HepG2 (cell line): ENCODE data around the gene ZNF280A. TPM values are rescaled to one million over a fixed set of nuclear protein-coding genes. Genes with fewer than 3 reads are reported as not detected.

ENCODE experiments used
- DRAP1 ChIP-seq: IDR thresholded peaks from 2 replicates; pipeline ENCODE4 v1.6.1; 2016; ENCODE audit warnings: missing genetic modification reagents, missing compliant biosample characterization
- HOXA3 ChIP-seq: sonication (generic); formaldehyde crosslinking; IDR thresholded peaks from 2 replicates; pipeline ENCODE4 v1.5.0; 2020; ENCODE audit warnings: missing genetic modification reagents
- MLX ChIP-seq: IDR thresholded peaks from 2 replicates; pipeline ENCODE4 v1.6.1; 2016
- MXD4 ChIP-seq: IDR thresholded peaks from 2 replicates; pipeline ENCODE4 v1.6.1; 2016; ENCODE audit warnings: mild to moderate bottlenecking, missing biosample characterization, missing genetic modification reagents
- NFYC ChIP-seq: IDR thresholded peaks from 2 replicates; pipeline ENCODE4 v1.6.1; 2016; ENCODE audit warnings: missing genetic modification reagents, missing compliant biosample characterization
- PRPF4 ChIP-seq: fragments of 200-400 bp; formaldehyde crosslinking; IDR thresholded peaks from 2 replicates; pipeline ENCODE4 v1.6.1; 2016; ENCODE audit warnings: low read length, low read depth; ENCODE audit not compliant: poor library complexity, severe bottlenecking
- THAP9 ChIP-seq: sonication (generic); formaldehyde crosslinking; IDR thresholded peaks from 2 replicates; pipeline ENCODE4; 2020; ENCODE audit warnings: missing genetic modification reagents, mild to moderate bottlenecking, borderline replicate concordance
- THRA ChIP-seq: sonication (generic); formaldehyde crosslinking; IDR thresholded peaks from 2 replicates; pipeline ENCODE4 v1.4.0; 2020; ENCODE audit warnings: missing genetic modification reagents, borderline replicate concordance
- ZFY ChIP-seq: sonication (generic); formaldehyde crosslinking; IDR thresholded peaks from 2 replicates; pipeline ENCODE4 v1.4.0; 2020; ENCODE audit warnings: missing genetic modification reagents
- ZMAT5 ChIP-seq: sonication (generic); formaldehyde crosslinking; IDR thresholded peaks from 2 replicates; pipeline ENCODE4 v1.5.0; 2020; ENCODE audit warnings: mild to moderate bottlenecking, low read depth, missing genetic modification reagents, borderline replicate concordance
- ZNF335 ChIP-seq: sonication (generic); formaldehyde crosslinking; IDR thresholded peaks from 2 replicates; pipeline ENCODE4 v1.4.0; 2020; ENCODE audit warnings: missing genetic modification reagents
- ZNF34 ChIP-seq: sonication (generic); formaldehyde crosslinking; IDR thresholded peaks from 2 replicates; pipeline ENCODE4 v1.4.0; 2020; ENCODE audit warnings: mild to moderate bottlenecking, missing genetic modification reagents, borderline replicate concordance
- ZNF383 ChIP-seq: sonication (generic); formaldehyde crosslinking; IDR thresholded peaks from 2 replicates; pipeline ENCODE4 v1.4.0; 2020; ENCODE audit warnings: missing genetic modification reagents, mild to moderate bottlenecking, borderline replicate concordance
- ZNF510 ChIP-seq: sonication (generic); formaldehyde crosslinking; IDR thresholded peaks from 2 replicates; pipeline ENCODE4 v1.4.0; 2020; ENCODE audit warnings: low read depth, mild to moderate bottlenecking, missing genetic modification reagents
- ZNF562 ChIP-seq: sonication (generic); formaldehyde crosslinking; IDR thresholded peaks from 2 replicates; pipeline ENCODE4 v1.8.0; 2022; ENCODE audit warnings: missing genetic modification reagents, borderline replicate concordance
- ZNF572 ChIP-seq: sonication (generic); formaldehyde crosslinking; IDR thresholded peaks from 2 replicates; pipeline ENCODE4 v1.5.1; 2020; ENCODE audit warnings: mild to moderate bottlenecking, missing genetic modification reagents
- ZNF75D ChIP-seq: sonication (generic); formaldehyde crosslinking; IDR thresholded peaks from 2 replicates; pipeline ENCODE4 v1.8.1; 2023; ENCODE audit warnings: missing genetic modification reagents, mild to moderate bottlenecking, borderline replicate concordance
- ZNF777 ChIP-seq: sonication (generic); formaldehyde crosslinking; IDR thresholded peaks from 2 replicates; pipeline ENCODE4 v1.4.0; 2020; ENCODE audit warnings: missing genetic modification reagents
- polyA plus RNA-seq, 8 experiments: library from polyadenylated mRNA; depleted of rRNA in 3 of 8; stranded (reverse) in 7 of 8; unstranded in 1 of 8; fragments of >200 nt; fragmentation: Illumina TruSeq in 4 of 8; extraction: Trizol in 4 of 8; gene quantifications; 2 replicates each; pipeline versions ENCODE4 v1.2.1 to v1.2.3, GENCODE V29; 2011 to 2016; ENCODE audit warnings: low read depth in 4 of 8, missing spikeins in 1 of 8, mixed read lengths in 1 of 8; ENCODE audit not compliant: insufficient read depth in 1 of 8
- total RNA-seq, 5 experiments: library from RNA; depleted of rRNA; stranded (reverse); fragments of >200 nt; fragmentation: Illumina TruSeq; extraction: Trizol; gene quantifications; 2 replicates each; pipeline ENCODE4 v1.2.3, GENCODE V29; 2016; ENCODE audit warnings: low read depth in 1 of 5
- TF ChIP-seq, protein P1 (sequence below): sonication (generic); formaldehyde crosslinking; IDR thresholded peaks from 2 replicates; pipeline ENCODE4 v1.4.0; 2020; ENCODE audit warnings: mild to moderate bottlenecking, missing genetic modification reagents

Gene ZNF280A
- total and polyA plus RNA-seq, 2 of the 13 experiments (the other 11 are each of a cell fraction or from before 2014, with no cell fraction given), result 1.4 to 2.9 TPM

DNA sequence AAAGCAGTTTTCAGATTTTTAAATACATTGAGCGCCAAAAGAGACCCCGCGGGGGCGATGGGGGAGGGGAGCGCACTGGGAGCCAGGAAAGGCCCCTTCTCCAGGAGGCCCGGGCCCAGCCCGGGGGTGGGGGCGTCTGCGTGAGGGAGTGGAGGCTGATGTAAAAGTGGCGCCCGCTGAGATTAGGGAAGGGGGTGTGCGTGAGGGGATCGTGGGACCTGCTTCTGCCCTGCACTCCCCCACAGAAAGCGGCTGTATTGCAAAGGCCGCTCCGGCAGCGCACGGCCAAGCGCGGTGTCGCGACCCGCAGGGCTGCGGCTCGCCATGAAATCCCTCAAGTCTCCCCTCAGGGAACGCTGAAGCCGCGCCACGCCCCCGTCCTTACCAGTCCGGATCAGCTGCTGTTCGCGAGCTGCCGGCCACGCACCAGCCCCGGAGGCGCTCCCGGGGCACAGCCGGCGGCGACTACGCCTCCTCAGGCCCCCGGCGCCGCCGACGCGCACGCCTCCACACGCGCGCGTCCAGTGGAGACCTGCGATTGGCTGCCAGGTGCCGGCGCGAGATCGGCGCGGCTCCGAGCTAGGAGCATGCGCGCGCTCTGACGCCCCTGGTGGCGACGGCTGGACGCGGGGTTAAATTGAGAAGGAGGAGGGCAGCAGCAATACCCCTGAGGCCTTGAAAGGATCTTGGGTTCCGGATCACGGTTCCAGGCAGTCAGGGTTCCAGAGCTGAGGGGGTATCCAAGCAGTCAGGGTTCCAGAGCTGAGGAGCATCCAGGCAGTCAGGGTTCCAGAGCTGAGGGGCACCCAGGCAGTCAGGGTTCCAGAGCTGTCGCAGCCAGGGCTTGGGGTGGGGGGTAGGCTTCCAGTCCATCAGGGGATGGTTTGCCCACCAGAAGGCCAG, 11.5 kb downstream of the ZNF280A start, which contains the start of gene ZNF280B (continued):
- TF ChIP-seq HOXA3 (CRISPR knock-in tag) (peak; percentile 85), ZNF383 (no peak), ZFY (CRISPR knock-in tag) (peak; percentile 86), THRA (no peak), MXD4 (CRISPR knock-in tag) (peak; percentile 84), ZNF777 (CRISPR knock-in tag) (no peak), DRAP1 (peak; percentile 63; the same call in 1 of the 2 replicates), PRPF4 (no peak), ZNF75D (no peak), ZNF510 (CRISPR knock-in tag) (no peak), ZNF562 (CRISPR knock-in tag) (no peak), MLX (CRISPR knock-in tag) (0 out of 2 replicates have a peak, but pooled peaks have one; percentile 52), ZNF572 (CRISPR knock-in tag) (0 out of 2 replicates have a peak, but pooled peaks have one; percentile 41), ZNF335 (peak; percentile 42; the same call in 1 of the 2 replicates), THAP9 (CRISPR knock-in tag) (no peak), ZMAT5 (CRISPR knock-in tag) (no peak), NFYC (CRISPR knock-in tag) (peak; percentile 79), ZNF34 (CRISPR knock-in tag) (no peak)
- TF ChIP-seq, protein P1, sequence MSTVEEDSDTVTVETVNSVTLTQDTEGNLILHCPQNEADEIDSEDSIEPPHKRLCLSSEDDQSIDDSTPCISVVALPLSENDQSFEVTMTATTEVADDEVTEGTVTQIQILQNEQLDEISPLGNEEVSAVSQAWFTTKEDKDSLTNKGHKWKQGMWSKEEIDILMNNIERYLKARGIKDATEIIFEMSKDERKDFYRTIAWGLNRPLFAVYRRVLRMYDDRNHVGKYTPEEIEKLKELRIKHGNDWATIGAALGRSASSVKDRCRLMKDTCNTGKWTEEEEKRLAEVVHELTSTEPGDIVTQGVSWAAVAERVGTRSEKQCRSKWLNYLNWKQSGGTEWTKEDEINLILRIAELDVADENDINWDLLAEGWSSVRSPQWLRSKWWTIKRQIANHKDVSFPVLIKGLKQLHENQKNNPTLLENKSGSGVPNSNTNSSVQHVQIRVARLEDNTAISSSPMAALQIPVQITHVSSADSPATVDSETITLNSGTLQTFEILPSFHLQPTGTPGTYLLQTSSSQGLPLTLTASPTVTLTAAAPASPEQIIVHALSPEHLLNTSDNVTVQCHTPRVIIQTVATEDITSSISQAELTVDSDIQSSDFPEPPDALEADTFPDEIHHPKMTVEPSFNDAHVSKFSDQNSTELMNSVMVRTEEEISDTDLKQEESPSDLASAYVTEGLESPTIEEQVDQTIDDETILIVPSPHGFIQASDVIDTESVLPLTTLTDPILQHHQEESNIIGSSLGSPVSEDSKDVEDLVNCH, result no peak
